GM21619 (cell line): ENCODE results near the gene GALNT2.

Experiments
- ATAC-seq: cut with Tn5 transposase; IDR thresholded peaks from one replicate; pipeline ENCODE4 v1.9.1; 2021; ENCODE audit not compliant: unreplicated experiment

GALNT2 gene

DNA sequence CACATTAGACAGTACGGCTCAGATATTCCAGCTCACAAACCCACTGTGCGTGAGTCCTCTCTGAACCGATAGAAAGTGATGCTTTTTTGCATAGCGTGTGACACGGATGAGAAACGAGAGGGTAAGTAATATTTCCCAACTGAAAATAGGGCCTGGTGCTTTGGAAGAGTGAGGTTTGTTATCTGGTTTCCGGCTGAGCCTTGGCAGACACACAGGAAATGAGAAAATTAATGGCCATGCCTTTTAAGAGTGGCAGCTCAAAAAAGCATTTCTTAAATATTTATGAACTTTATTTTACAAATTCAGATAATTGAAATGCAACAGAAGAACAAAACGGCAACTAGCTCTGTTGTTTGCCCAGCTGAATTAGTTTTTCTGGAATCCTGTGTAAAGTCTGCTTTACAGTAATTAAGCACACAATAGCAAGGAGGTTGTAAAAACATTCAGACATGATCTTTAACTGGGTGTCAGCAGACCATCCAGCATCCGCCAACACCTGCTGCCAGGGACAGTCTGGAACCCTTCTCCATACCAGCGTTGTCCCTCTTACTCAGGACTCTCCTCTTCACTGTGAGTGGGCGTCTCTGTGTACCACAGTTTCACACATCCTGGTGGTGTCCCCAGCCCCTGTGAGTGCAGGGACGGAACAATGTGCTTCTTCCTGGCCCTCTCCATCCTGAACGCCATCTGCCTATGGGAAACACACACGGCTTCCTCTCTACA, 203.7 kb downstream of the GALNT2 start:
- peak; percentile 63 for ATAC-seq

DNA sequence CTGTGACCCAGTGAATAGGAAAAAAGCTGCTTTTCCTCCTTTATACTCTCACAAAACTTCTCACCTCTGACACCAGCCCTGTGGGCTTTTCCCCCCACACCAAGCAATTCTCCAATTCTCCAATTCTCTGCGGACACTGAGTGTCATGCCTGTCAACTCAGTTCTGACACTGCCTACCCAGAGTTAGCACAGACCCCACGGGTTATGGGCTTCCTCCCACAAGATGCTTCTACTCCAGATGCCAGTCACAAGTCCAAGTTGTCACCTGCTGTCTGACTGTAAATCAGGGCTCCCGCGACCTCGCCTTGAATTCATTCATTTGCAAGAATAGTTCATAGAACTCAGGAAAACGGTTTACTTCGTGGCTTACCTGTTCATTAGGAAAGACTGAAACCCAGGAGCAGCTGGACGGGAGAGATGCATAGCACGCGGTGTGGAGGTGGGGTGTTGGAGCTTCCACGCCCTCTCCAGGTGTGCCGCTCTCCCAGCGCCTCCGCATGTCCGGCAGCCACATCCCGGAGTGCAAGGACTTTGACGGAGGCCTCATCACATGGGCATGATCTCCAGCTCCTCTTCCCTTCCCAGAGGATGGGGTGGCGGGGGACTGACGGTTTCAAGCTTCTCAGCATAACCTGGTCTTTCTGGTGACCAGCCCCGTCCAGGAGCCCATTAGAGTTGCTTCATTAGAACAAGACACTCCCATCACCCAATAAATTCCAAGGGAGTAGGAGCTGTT, 204.4 kb downstream of the GALNT2 start:
- ATAC-seq = no peak

DNA sequence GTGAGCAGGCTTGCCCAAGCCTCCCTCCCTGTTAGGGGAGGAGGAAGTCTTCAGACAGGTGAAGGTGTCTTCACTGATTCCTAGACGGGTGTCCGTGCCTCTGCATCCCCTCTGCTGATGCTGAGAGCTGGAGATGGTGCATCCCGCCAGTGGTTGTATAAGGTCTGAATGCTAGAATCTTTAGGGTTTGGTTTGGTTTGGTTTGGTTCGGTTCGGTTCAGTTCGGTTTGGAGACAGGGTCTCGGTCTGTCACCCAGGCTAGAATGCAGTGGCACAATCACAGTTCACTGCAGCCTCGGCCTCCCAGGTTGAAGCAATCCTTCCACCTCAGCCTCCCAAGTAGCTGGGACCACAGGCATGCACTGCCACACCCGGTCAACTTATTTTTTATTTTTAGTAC, 205.5 kb downstream of the GALNT2 start:
- no peak for ATAC-seq

DNA sequence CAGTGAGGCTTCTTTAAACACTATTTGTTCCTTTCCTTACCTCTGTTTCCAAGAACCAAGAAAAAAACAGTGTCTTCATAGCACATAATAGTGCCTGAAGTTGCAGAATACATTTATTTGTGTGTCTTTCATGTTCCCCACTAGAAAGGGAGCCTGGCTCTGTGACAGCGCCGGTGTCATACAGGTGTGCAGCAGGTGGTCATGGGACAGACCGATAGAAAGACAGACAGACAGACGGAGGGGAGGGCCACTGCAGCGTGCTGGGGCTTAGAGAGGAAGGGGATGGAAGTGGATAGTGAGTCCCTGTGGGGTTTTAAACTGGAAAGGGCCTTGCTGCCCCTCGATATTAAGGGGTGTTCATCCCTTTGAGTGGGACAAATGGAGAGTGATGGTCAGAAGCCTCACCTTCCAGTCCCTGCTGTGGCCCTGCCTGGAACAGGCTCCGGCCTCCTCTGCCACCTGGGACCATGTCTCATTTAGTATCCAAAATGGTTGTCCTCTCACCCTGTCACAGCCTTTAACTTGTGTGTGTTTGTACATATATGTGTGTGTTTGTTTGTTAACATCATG, 206.2 kb downstream of the GALNT2 start:
- no peak for ATAC-seq

DNA sequence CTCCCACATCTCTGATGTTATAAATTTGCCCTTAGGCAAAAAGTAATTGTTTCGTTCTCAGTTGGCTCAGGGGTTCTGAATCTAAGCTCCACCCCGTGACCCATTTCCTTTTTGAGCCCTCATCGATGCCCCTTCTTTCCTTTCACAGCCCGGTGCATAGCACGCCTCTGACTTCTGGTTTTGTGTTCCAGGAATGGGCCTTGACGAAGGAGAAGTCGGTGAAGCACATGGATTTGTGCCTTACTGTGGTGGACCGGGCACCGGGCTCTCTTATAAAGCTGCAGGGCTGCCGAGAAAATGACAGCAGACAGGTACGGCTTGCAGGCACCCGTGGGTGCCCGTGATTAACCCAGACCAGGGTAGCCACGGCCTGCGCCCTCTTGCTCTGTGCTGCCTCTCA, 207.2 kb downstream of the GALNT2 start:
- no peak for ATAC-seq

DNA sequence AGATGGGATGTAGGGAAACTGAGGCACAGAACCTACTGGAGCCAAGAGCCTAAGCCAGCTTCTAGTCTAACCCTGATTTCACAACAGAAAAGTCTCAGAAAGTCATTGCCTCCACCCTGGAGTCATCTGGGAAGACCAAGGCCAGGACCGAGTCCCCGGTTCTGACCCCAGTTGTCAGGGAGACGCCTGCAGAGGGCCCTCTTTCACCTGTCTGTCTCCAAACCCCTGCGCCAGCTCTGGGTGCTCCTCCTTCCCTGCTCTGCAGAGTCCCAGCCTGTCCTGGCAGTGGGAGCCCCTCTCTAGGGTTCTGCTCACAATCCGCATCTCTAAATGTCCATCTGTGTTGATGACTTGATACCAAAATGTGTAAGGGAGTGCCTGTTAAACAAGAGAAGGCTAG, 209.4 kb downstream of the GALNT2 start:
- no peak for ATAC-seq

DNA sequence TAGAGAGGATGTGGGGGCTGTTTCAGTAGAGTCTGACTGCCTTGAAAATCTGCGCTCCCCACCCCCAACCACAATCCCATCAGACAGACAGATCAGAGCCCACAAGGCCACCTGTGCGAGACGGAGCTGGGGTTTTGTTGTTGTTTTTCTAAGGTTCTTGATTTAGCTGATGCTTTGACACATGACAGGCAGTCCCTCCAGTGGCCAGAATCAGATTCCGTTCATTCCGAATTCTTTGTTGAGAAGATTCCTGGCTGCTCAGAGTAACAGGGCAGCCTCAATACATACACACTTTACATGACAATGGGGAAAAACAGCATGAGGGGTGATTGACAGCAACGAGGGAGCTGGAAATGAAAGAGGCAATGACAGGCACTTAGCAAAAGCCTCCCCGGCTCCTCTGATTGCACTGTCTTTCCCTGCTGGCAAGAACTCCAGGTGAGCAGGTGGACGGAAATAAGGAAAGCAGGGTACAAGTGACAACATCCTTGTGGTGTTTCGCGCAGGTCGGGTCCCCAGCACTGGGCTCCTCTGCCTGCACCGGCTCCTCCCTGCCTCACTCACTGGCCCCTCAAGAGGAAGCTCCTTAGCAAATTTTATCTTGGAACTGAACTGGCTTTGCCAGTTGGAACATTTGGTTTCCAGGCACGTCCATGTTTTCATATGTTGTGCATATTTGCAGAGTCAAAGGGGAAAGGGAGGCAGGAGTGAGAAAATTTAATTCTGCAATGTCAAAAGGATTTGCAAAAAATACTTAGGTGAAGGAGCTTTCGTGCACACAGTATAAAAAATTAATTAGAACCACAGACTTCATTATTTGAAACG, 210.4 kb downstream of the GALNT2 start:
- ATAC-seq = no peak

DNA sequence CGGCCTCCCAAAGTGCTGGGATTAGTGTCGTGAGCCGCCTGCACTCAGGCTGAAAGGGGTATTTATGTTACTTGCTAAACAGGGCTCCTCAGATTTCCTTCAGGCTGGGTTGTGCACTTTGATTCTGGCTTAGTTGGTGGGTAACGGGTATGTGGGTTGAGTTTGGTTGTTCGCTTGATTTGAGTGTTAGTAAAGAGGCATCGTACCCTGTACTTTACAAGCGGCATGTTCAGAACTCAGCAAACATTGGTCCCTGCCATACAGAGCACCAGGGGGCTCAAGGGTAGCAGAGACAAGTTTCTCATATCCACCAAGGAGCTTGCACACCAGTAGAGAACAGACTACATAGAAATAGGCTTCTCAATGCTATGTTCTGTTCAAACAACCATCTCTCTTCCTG, 211.3 kb downstream of the GALNT2 start:
- no peak for ATAC-seq

DNA sequence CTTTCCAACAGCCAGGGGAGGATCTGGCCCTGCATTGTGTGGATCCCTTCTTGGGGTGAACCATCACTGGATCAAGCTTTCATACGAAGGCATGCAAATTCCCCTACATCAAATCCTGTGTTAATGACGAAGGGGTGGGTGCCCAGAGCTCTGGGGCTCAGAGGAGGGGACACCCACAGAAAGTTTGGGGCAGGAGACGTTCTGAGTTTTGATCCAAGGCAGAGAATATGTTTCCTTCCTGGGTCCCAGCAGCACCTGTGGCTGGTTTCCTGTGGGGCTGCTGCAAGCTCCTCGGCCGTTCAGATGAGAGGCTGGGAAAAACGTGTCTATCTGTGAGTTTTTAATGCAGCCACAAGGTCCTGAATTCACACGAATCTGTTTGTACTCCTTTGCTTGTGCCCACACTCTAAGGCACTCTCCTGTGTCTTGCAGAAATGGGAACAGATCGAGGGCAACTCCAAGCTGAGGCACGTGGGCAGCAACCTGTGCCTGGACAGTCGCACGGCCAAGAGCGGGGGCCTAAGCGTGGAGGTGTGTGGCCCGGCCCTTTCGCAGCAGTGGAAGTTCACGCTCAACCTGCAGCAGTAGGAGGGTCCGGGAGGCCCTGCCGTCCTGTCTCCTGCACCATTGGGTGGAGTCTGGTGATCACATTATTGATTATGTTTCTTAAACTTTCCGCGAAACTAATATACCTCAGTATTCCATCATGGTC, 212.0 kb downstream of the GALNT2 start:
- ATAC-seq = no peak

DNA sequence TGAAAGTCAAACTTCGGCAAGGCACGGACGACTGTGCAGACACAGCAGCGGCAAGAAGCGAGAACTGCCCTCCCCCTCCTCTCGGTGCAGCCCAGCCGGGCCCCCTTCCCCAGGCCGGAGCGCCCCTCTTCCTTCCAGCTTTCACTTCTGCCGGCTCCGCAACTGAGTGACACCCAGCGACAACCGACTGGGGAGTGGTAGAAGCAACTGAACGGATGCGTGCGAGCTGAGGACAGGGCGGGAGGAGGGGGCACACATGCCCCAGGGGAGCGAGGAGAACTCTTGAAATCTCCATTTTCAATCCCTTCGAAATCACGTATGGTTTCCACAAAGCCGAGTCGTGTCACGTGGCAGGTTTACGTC, 212.5 kb downstream of the GALNT2 start:
- no peak for ATAC-seq

DNA sequence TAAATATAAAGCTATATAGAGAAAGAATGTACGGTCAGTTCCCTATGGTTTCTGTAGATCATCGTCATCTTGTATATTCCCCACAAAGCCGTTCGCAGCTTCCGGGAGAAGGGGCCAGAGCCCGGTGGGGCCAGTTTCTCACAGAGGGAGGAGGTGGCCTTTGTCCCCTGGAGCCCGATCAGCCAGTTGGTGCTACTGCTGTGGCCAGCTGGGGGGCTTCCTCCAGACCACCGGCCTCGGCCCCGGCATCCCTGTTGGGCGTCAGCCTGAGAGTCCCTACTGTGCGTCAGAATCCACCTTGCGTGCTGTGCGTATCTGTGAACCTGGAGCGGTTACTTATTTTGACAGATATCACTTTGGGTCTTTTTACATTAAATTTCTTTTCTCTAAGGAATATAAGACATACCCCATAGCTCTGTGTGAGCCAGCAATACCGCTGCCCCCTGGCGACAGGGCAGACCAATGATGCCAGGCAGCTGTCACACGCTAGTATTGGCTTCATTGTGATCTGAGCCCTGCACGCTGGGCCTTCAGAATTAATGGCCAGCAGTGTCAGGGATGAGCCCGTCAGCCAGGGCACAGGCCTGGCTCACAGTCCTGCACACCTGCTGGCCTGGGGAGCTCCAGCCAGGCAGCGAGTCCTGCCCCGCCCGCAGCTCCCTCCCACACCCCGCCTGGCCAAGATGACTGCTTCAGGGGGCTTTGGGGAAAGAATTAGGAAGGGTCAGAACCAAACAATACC, 213.2 kb downstream of the GALNT2 start:
- no peak for ATAC-seq

DNA sequence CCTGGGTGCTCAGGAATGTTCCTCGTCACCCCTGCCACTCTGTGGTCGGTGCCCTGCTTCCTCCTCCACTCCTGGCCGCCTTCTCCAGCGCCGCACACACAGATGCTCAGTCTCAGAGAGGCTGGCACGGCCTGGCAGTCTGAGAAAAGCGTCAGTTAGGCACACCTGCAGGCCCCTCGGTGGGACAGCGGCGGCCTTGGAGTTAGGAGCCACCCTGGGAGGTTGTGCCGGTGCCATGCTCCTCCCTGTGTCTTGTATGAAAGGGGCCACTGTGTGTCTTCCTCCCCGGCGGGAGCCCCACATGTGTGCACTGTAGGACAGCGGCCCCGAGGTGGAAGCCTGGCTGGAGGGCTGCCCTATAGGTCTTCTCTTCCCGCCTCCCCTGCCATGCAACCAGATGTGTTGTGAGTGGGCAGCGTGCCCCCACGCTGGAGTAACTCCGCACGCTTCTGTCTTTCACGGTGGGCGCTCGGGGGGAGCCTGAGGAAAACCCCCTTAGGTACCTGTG, 213.9 kb downstream of the GALNT2 start:
- no peak for ATAC-seq

DNA sequence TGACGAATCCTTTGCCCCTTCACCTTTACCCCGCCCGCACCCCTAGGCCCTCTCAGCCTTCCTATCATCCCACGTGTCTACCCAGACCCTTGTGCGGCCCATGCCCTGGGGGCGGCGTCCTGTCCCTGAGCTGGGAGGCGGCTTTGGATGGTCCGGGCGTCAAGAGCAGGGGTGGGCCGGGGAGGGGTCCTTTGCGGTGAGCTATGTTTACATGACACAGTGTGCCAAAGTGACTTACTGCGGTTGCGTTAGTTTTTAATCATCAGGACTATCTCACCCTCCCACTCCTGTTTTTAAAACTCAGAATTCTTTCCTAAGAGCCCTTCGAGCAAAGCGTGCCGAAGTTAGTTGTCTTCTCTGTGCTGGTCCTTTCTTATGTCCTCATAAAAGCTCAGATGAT, 214.5 kb downstream of the GALNT2 start:
- no peak for ATAC-seq

DNA sequence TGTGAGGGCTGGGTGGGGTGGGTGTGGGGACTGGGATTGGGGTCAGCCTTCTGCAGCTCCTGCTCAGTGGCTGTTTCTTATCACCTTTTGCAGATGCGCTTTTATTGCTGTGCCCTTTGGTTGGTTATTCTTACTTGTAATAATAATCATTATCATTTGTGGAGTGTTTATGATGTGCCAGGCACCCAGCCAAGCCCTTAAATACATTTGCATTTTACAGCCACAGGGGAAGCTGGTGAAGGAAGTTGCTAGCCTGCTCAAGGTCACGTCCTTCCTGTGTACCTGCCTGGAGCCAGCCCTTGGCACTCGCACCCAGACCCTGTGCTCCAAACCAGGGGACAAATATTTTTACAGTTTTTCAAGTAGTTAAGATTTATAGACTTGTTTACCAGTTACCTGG, 215.1 kb downstream of the GALNT2 start:
- ATAC-seq = no peak

DNA sequence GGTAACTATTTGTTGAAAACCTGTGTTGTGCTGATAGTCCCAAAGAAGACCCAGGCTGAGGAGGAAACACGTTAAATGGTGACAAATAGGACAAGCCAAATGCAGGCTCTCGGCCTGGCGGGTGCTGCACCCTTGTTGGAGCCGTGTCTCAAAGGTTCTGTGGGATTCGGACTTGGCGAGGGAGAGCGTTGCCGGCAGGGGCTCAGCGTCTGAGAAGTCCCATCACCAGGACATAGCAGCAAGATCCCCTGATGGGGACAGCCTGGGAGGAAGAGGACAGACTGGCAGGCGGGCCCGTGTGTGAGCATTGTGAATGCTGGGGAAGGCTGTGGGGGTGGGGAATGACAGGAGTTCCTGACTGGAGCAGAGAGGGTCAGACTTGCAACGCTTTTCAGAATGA, 216.6 kb downstream of the GALNT2 start:
- ATAC-seq = no peak

DNA sequence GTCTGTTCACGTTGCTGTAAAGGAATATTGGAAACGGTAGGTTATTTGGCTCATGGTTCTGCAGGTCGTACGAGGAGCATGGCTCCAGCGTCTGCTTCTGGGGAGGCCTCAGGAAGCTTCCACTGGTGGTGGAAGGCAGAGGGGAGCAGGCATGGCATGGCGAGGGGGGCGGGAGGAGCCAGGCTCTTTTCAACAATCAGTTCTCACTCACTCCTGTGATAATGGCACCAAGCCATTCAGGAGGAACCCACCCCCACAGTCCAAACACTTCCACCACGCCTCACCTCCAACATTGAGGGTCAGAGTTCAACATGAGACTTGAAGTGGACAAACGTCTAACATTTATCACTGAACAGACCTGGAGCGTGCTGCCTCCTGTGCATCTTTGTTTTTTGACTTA, 217.9 kb downstream of the GALNT2 start:
- no peak for ATAC-seq

DNA sequence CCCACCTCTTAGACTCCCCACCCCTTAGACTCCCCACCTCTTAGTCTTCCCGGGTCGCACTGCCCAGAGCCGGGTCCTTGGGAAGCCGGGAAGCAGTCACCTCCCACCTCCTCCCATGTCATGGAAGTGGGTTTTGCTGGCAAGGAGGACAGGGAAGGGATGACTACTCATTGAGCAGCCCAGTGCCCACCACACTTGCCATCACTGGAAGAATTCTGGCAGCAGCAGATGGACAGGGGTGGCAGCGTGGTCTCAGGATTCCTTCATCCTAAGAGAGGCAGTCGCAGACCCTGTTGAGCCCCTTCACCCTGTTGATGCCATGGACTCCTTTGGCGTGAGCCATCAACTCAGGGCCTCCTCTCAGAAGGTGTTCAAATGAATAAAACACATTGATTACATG, 218.3 kb downstream of the GALNT2 start:
- ATAC-seq = no peak

DNA sequence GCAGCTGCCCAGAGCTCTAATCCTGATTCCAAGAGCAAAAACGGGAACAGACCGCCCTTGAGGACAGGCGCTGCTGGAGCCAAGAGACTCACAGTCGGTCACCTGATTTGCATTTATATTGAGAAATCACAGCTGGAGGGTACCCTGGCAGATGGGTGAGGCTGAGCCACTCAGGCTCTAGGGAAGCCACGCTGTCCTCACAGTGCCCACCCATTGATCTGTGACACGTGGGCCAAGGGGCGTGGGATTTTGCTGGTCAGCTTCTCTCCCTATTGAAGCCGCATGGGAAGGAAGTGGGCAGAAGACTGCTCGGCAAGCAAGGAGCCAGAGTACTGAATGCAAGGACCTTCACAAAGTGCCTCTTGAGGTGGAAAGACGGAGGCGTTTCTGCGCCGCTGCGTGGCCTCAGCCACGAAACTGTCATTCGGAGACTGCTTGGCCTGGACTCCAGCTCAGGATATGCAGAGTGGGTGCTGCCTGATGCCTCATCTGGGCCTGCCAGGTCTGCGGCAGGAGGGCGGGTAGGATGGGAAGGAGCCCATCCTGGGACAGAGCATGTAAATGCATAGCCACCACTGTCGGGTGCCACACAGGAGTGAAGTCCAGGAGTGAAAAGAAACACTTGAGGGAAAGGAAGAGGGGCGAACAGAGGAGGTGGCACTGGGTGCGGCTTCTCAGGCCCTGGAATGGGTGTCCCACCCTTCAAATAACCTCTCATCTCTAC, 219.3 kb downstream of the GALNT2 start:
- no peak for ATAC-seq

DNA sequence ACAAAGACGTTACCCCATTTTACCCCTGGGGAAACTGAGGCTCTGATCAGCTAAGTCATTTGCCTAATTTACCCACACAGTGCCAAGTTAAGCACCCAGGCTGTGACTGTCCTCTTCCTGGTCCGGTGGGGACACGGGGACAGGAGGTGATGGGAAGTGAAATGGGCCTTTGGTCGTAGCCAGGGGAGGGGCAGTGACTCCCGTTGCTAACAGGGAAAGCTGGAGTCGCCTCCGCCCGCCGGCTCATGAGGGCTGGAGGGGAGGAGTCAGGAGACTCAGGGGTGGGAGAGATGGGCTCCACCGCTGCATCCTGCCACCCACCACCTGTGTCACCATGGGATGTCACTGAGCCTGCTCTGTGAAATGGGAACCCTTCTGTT, 219.8 kb downstream of the GALNT2 start:
- no peak for ATAC-seq
